GM18909 (cell line): ENCODE data around the gene DNAJA3.
A peak's percentile ranks its signal among the peaks of the same experiment; 100 is the strongest.

Source experiments
- ATAC-seq: cut with Tn5 transposase; IDR thresholded peaks from one replicate; pipeline ENCODE4 v1.9.1; 2021; ENCODE audit warnings: mild to moderate bottlenecking; ENCODE audit not compliant: unreplicated experiment, poor library complexity

Gene DNAJA3

GRCh38 chr16:4500272-4500671, 74.6 kb downstream of the DNAJA3 start:
- ATAC-seq, result no peak

- no peak for ATAC-seq
These were observed 75.4 kb downstream of the DNAJA3 start for GRCh38 chr16:4501071-4501478.

DNA sequence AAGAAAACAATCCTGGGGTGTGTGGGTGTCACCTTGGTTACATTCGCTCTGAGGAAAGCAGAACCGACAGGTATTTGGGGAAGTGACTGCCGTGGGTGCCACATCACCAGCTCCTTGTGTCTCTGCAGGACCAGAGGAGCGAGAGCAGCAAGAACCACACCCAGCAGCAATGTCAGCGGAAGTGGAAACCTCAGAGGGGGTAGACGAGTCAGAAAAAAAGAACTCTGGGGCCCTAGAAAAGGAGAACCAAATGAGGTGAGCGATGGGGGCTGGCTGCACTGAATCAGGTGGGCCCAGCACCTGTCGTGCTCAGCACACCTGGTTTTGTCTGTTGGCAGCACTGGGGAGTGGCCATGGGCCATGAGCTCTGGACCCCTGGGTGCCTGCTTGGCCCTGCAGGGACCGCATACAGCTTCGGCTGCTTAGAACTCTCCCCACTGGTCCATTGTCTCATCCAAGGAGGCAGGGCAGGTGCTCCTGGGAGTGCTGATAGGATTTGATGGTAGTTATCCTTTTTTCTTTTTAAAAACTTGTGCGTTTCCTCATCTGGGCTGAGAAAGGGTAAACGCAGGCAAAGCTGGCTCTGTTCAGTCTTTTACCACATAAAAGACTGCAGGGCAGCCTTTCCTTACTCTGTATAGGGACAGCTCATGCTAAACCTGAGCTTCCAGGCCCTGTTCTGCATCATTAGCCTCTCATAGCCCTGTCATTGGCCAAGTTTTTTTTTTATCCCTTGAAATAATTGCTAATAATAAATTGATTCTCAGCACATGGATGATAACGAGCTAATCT, 79.9 kb downstream of the DNAJA3 start:
- peak; percentile 74 for ATAC-seq
